ENCODE data around the gene C19orf47. TPM values are rescaled to one million over a fixed set of nuclear protein-coding genes. Genes with fewer than 3 reads are reported as not detected.

Gene C19orf47
- total and polyA plus RNA-seq, 8 donors = 0.58 to 59.7 (median 8.6) TPM

DNA sequence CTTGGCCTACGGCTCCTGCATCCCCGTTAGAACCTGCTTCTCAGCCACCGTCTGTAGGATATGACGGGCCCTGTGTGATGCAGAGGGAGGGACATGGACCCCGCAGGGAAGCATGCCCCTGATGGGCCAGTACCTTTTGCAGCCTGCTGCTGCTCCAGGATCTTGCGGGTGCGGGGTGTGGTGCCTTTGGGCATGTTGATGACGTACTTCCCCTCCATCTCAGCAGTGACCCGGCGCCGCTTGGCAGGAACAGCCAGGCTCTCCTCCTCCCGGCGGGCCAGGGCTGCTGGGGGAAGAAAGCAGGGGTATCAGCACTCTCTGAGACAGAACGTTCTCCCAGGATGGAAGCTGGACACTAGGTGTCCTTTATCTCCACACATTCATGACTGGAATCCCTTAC, 22.0 kb downstream of the C19orf47 start:
- H3K36me3 ChIP-seq = peaks cover 75 to 100% (median 97%) of the 10 kb centered on the region in 4 donors
- H3K4me3 ChIP-seq = no peak overlapping the region
- no peak for DNase-seq
- intact Hi-C loops (cut with DNase I; ENCODE audit: low total_unique reads) = no loop called here
- 89 to 96% (median 92%) methylated on average over 12 to 14 of the region's 14 CpGs for WGBS, 5 donors
- no peak overlapping the region for H3K27ac ChIP-seq
- no peaks in the 10 kb centered on the region for H3K27me3 ChIP-seq
- no peaks in the 10 kb centered on the region for H3K9me3 ChIP-seq
- no peak for TF ChIP-seq POLR2A (IDR thresholded peaks at IDR 0.05)
- TF ChIP-seq CTCF (IDR thresholded peaks at IDR 0.05) = no peak
- TF ChIP-seq EP300 (IDR thresholded peaks at IDR 0.05) = no peak
- no peak for TF ChIP-seq POLR2AphosphoS5 (IDR thresholded peaks at IDR 0.05)
- H3K4me1 ChIP-seq = no peaks in the 10 kb centered on the region

- no peaks in the 10 kb centered on the region for H3K4me1 ChIP-seq
- H3K4me3 ChIP-seq = no peak overlapping the region
- 89 to 91% (median 90%) methylated on average over 13 of the region's 13 CpGs for WGBS, 5 donors
- peaks cover 73 to 97% (median 91%) of the 10 kb centered on the region in 4 donors for H3K36me3 ChIP-seq
- no peak for TF ChIP-seq POLR2AphosphoS5 (IDR thresholded peaks at IDR 0.05)
- TF ChIP-seq EP300 (IDR thresholded peaks at IDR 0.05) = no peak
- no peak for TF ChIP-seq POLR2A (IDR thresholded peaks at IDR 0.05)
- no peak for TF ChIP-seq CTCF (IDR thresholded peaks at IDR 0.05)
- intact Hi-C loops (cut with DNase I; ENCODE audit: low total_unique reads) = no loop called here
- no peak overlapping the region for H3K27ac ChIP-seq
- no peaks in the 10 kb centered on the region for H3K9me3 ChIP-seq
- no peaks in the 10 kb centered on the region for H3K27me3 ChIP-seq
- no peak for DNase-seq
Observed at GRCh38 chr19:40323705-40324104, 24.5 kb downstream of the C19orf47 start.

DNA sequence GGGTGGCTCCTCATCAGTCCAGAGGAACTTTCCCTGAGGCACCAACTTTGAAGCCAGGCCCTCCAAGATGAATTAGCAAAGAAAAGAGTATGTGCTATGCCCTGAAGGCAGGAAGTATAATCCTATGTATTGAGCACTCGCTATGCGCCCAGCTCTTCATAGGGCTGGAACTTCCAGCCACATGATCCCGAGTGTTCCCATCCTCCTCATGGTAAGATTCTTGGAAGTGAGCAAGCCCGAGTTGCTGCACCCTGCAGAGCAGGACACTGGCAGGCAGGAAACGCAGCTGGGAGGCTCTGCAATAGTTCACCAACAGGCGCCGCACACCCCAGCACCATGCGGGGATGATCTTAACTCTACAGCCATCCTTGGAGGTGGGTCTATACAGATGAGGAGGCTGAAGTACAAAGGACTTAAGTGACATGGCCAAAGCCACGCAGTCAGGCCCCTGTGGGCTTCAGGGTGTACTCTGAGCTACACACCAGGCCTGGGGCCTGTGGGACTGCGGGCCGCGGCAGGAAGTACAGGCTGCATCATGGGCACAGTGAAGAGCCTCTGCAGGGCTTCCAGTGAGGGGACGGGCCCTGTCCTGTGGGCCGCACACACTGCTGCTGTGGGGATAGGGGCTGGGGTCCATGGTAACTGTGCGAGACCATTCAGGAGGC, 25.1 kb downstream of the C19orf47 start:
- H3K9me3 ChIP-seq = no peaks in the 10 kb centered on the region
- no peak for DNase-seq
- 91 to 95% (median 94%) methylated on average over 14 to 15 of the region's 15 CpGs for WGBS, 5 donors
- no peak overlapping the region for H3K4me3 ChIP-seq
- no peak overlapping the region for H3K27ac ChIP-seq
- TF ChIP-seq POLR2A (IDR thresholded peaks at IDR 0.05) (no peak), CTCF (IDR thresholded peaks at IDR 0.05) (no peak), POLR2AphosphoS5 (IDR thresholded peaks at IDR 0.05) (no peak)
- H3K36me3 ChIP-seq = peaks cover 67 to 97% (median 91%) of the 10 kb centered on the region in 4 donors
- H3K4me1 ChIP-seq = no peaks in the 10 kb centered on the region
- intact Hi-C loops (cut with DNase I; ENCODE audit: low total_unique reads) = no loop called here
- no peaks in the 10 kb centered on the region for H3K27me3 ChIP-seq

- peaks cover 58 to 97% (median 91%) of the 10 kb centered on the region in 4 donors for H3K36me3 ChIP-seq
- DNase-seq = no peak
- WGBS, 5 donors = 92 to 95% (median 93%) methylated on average over 7 of the region's 7 CpGs
Observed at GRCh38 chr19:40322271-40322610, 26.0 kb downstream of the C19orf47 start.

More at GRCh38 chr19:40322271-40322610, 26.0 kb downstream of the C19orf47 start:
- H3K9me3 ChIP-seq = no peaks in the 10 kb centered on the region
- H3K27ac ChIP-seq = no peak overlapping the region
- H3K4me1 ChIP-seq = no peaks in the 10 kb centered on the region
- intact Hi-C loops (cut with DNase I; ENCODE audit: low total_unique reads) = no loop called here
- no peak for TF ChIP-seq POLR2A (IDR thresholded peaks at IDR 0.05)
- TF ChIP-seq EP300 (IDR thresholded peaks at IDR 0.05) = no peak
- no peak for TF ChIP-seq CTCF (IDR thresholded peaks at IDR 0.05)
- TF ChIP-seq POLR2AphosphoS5 (IDR thresholded peaks at IDR 0.05) = no peak
- no peaks in the 10 kb centered on the region for H3K27me3 ChIP-seq
- no peak overlapping the region for H3K4me3 ChIP-seq
